H1 (cell line): ENCODE measurements around the gene NT5M. TPM values are rescaled to one million over a fixed set of nuclear protein-coding genes. Genes with fewer than 3 reads are reported as not detected.

Experiments
- BCL11A ChIP-seq, 2 experiments: IDR thresholded peaks; one replicate each; pipeline ENCODE4 v1.6.1; 2011; ENCODE audit warnings: low read depth in 2 of 2, low read length in 2 of 2, mild to moderate bottlenecking in 2 of 2
- CBX8 ChIP-seq: fragments of 300-800, 300-1000 bp; sonication (generic); IDR thresholded peaks from 2 replicates; pipeline ENCODE4 v1.7.1; 2016; ENCODE audit warnings: low read depth, low read length, borderline replicate concordance
- CHD1 ChIP-seq: IDR thresholded peaks from 2 replicates; pipeline ENCODE4 v1.6.1; 2012; ENCODE audit warnings: low read depth, low read length, improper control_type of control experiment
- FOSL1 ChIP-seq: IDR thresholded peaks from 2 replicates; pipeline ENCODE4 v1.6.1; 2011; ENCODE audit warnings: mild to moderate bottlenecking, low read depth, low read length, moderate library complexity; ENCODE audit not compliant: insufficient read depth
- HDAC2 ChIP-seq, 2 experiments: fragments of 300-600 bp in 1 of 2; sonication (generic) in 1 of 2; IDR thresholded peaks; 2 replicates each; pipeline ENCODE4 v1.6.1; 2011 to 2012; ENCODE audit warnings: low read depth in 2 of 2, low read length in 2 of 2, mild to moderate bottlenecking in 2 of 2, moderate library complexity in 2 of 2, borderline replicate concordance in 1 of 2, inconsistent platforms in 1 of 2
- SIX5 ChIP-seq: IDR thresholded peaks from 2 replicates; pipeline ENCODE4 v1.6.1; 2011; ENCODE audit warnings: mild to moderate bottlenecking, low read depth, low read length
- SUZ12 ChIP-seq: fragments of 200-600 bp; sonication (generic); IDR thresholded peaks from 2 replicates; pipeline ENCODE4 v1.6.1; 2012; ENCODE audit warnings: mild to moderate bottlenecking, inconsistent platforms, low read length, moderate library complexity, mixed read lengths
- TAF1 ChIP-seq: IDR thresholded peaks from 2 replicates; pipeline ENCODE4 v1.6.1; 2011; ENCODE audit warnings: mild to moderate bottlenecking, low read depth, low read length
- TAF7 ChIP-seq: optimal IDR thresholded peaks from 2 replicates; pipeline ENCODE3; 2011; ENCODE audit warnings: low read depth, mild to moderate bottlenecking, inconsistent platforms, low read length, moderate library complexity, borderline replicate concordance
- polyA plus RNA-seq, 7 experiments: library from polyadenylated mRNA; depleted of rRNA in 3 of 7; stranded (reverse) in 5 of 7; unstranded in 2 of 7; fragments of >200 nt in 5 of 7; fragments of 200-250 nt in 2 of 7; gene quantifications; 1 replicate in 5 of 7; 2 replicates in 1 of 7; 4 replicates in 1 of 7; pipeline versions ENCODE4 v1.2.1 to v1.2.3, GENCODE V29; 2011 to 2013; ENCODE audit warnings: missing spikeins in 2 of 7, mixed read lengths in 2 of 7
- total RNA-seq: library from RNA; stranded (reverse); fragmentation: NEBNext Ultra II Directional; extraction: Animal tissue kit (Norgen Biotek cat#: 25700); gene quantifications from 2 replicates; pipeline ENCODE4 v1.2.1, GENCODE V29; 2021
- TF ChIP-seq, protein P1 (sequence below): fragments of 300-600 bp; sonication (generic); IDR thresholded peaks from 2 replicates; pipeline ENCODE4 v1.7.1; 2012; ENCODE audit warnings: low read length, moderate library complexity, mild to moderate bottlenecking, inconsistent platforms; ENCODE audit not compliant: insufficient replicate concordance
- TF ChIP-seq, protein P2 (sequence below): IDR thresholded peaks from 2 replicates; pipeline ENCODE4 v1.6.1; 2011; ENCODE audit warnings: low read depth, mild to moderate bottlenecking, low read length; ENCODE audit not compliant: insufficient read depth

Gene NT5M
- total and polyA plus RNA-seq, 2 of the 8 experiments (the other 6 are each of a cell fraction or from before 2014, with no cell fraction given) = 7.6 to 18.2 TPM

DNA sequence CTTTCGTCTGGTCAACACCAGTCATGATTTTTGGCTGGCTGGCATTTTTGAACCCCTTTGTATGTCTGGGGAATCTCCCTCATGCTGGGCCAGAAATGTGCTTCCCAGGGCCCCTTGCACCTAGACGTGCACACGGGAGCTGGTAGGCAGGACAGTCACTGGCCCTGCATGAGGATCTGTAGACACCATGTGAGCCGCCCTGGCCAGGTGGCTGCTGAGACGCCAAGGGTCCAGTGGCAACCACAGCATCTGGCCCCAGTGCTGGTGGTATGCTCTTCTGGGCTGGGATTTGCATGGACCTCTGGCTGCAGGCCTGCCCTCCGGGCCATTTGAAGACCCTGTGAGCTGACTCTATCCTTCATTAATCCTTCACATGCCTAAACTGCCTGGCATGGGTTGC lies 67.5 kb downstream of the NT5M start (continued):
- TF ChIP-seq, protein P1, sequence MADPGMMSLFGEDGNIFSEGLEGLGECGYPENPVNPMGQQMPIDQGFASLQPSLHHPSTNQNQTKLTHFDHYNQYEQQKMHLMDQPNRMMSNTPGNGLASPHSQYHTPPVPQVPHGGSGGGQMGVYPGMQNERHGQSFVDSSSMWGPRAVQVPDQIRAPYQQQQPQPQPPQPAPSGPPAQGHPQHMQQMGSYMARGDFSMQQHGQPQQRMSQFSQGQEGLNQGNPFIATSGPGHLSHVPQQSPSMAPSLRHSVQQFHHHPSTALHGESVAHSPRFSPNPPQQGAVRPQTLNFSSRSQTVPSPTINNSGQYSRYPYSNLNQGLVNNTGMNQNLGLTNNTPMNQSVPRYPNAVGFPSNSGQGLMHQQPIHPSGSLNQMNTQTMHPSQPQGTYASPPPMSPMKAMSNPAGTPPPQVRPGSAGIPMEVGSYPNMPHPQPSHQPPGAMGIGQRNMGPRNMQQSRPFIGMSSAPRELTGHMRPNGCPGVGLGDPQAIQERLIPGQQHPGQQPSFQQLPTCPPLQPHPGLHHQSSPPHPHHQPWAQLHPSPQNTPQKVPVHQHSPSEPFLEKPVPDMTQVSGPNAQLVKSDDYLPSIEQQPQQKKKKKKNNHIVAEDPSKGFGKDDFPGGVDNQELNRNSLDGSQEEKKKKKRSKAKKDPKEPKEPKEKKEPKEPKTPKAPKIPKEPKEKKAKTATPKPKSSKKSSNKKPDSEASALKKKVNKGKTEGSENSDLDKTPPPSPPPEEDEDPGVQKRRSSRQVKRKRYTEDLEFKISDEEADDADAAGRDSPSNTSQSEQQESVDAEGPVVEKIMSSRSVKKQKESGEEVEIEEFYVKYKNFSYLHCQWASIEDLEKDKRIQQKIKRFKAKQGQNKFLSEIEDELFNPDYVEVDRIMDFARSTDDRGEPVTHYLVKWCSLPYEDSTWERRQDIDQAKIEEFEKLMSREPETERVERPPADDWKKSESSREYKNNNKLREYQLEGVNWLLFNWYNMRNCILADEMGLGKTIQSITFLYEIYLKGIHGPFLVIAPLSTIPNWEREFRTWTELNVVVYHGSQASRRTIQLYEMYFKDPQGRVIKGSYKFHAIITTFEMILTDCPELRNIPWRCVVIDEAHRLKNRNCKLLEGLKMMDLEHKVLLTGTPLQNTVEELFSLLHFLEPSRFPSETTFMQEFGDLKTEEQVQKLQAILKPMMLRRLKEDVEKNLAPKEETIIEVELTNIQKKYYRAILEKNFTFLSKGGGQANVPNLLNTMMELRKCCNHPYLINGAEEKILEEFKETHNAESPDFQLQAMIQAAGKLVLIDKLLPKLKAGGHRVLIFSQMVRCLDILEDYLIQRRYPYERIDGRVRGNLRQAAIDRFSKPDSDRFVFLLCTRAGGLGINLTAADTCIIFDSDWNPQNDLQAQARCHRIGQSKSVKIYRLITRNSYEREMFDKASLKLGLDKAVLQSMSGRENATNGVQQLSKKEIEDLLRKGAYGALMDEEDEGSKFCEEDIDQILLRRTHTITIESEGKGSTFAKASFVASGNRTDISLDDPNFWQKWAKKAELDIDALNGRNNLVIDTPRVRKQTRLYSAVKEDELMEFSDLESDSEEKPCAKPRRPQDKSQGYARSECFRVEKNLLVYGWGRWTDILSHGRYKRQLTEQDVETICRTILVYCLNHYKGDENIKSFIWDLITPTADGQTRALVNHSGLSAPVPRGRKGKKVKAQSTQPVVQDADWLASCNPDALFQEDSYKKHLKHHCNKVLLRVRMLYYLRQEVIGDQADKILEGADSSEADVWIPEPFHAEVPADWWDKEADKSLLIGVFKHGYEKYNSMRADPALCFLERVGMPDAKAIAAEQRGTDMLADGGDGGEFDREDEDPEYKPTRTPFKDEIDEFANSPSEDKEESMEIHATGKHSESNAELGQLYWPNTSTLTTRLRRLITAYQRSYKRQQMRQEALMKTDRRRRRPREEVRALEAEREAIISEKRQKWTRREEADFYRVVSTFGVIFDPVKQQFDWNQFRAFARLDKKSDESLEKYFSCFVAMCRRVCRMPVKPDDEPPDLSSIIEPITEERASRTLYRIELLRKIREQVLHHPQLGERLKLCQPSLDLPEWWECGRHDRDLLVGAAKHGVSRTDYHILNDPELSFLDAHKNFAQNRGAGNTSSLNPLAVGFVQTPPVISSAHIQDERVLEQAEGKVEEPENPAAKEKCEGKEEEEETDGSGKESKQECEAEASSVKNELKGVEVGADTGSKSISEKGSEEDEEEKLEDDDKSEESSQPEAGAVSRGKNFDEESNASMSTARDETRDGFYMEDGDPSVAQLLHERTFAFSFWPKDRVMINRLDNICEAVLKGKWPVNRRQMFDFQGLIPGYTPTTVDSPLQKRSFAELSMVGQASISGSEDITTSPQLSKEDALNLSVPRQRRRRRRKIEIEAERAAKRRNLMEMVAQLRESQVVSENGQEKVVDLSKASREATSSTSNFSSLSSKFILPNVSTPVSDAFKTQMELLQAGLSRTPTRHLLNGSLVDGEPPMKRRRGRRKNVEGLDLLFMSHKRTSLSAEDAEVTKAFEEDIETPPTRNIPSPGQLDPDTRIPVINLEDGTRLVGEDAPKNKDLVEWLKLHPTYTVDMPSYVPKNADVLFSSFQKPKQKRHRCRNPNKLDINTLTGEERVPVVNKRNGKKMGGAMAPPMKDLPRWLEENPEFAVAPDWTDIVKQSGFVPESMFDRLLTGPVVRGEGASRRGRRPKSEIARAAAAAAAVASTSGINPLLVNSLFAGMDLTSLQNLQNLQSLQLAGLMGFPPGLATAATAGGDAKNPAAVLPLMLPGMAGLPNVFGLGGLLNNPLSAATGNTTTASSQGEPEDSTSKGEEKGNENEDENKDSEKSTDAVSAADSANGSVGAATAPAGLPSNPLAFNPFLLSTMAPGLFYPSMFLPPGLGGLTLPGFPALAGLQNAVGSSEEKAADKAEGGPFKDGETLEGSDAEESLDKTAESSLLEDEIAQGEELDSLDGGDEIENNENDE = no peak
- TF ChIP-seq BCL11A (IDR thresholded peaks at IDR 0.05; ENCODE audit: low read depth in 2 of 2, low read length in 2 of 2) (no peak), CHD1 (no peak), SUZ12 (no peak), CBX8 (no peak), TAF7 (no peak), FOSL1 (no peak), TAF1 (no peak), SIX5 (no peak), HDAC2 (IDR thresholded peaks at IDR 0.05; ENCODE audit: borderline replicate concordance in 1 of 2, low read depth in 2 of 2, low read length in 2 of 2) (no peak)
- TF ChIP-seq, protein P2, sequence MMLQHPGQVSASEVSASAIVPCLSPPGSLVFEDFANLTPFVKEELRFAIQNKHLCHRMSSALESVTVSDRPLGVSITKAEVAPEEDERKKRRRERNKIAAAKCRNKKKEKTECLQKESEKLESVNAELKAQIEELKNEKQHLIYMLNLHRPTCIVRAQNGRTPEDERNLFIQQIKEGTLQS = no peak
